ENCODE data around the gene ELAVL4.

ELAVL4 gene

DNA sequence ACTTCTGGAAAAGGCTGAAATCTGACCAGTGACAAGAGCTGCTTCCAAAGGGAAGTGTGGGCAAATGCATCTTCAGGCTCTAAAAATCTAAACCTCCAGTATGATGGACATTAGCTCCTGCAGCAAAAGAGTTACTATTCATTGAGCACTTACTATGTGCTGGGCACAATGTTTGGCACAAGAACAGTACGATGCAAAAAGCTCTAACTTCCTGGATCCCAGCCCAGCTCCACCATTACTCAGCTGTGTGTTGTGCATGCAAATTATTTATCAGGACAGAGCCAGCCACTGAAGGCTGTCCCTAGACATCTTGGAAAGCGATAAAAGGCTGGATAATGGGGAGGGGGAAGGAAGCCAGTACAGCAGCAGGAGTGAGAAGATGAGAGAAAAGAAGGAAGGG, 143.5 kb downstream of the ELAVL4 start:
- DNase-seq (no peak), ATAC-seq (ENCODE audit: insufficient read depth, low read depth) (no peak)
- H2AFZ ChIP-seq (ENCODE audit: low read depth, low read length) = no peak overlapping the region
- no peaks in the 10 kb centered on the region; the same call in 1 of the 2 replicates for H4K20me1 ChIP-seq (ENCODE audit: insufficient read depth, low read length)
- no peak overlapping the region for H3K4me3 ChIP-seq (ENCODE audit: low read depth in 1 of 2, low read length in 2 of 2)
- no peaks in the 10 kb centered on the region for H3K9me3 ChIP-seq (ENCODE audit: insufficient read depth, low read length, severe bottlenecking)
- H3K27me3 ChIP-seq (ENCODE audit: insufficient read depth, low read length, poor library complexity) = no peaks in the 10 kb centered on the region
- TF ChIP-seq, protein P1, sequence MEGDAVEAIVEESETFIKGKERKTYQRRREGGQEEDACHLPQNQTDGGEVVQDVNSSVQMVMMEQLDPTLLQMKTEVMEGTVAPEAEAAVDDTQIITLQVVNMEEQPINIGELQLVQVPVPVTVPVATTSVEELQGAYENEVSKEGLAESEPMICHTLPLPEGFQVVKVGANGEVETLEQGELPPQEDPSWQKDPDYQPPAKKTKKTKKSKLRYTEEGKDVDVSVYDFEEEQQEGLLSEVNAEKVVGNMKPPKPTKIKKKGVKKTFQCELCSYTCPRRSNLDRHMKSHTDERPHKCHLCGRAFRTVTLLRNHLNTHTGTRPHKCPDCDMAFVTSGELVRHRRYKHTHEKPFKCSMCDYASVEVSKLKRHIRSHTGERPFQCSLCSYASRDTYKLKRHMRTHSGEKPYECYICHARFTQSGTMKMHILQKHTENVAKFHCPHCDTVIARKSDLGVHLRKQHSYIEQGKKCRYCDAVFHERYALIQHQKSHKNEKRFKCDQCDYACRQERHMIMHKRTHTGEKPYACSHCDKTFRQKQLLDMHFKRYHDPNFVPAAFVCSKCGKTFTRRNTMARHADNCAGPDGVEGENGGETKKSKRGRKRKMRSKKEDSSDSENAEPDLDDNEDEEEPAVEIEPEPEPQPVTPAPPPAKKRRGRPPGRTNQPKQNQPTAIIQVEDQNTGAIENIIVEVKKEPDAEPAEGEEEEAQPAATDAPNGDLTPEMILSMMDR (IDR thresholded peaks at IDR 0.05; ENCODE audit: borderline replicate concordance, extremely low read depth, low read length, poor library complexity, severe bottlenecking) = no peak
- no peak for TF ChIP-seq EZH2 (IDR thresholded peaks at IDR 0.05; ENCODE audit: borderline replicate concordance, low read depth, low read length, severe bottlenecking)
- no peak overlapping the region for H3K27ac ChIP-seq (ENCODE audit: low read length)
- no peaks in the 10 kb centered on the region for H3K79me2 ChIP-seq (ENCODE audit: insufficient read depth, low read length)
- no peak overlapping the region for H3K9ac ChIP-seq (ENCODE audit: low read depth, low read length)
- H3K4me2 ChIP-seq (ENCODE audit: insufficient read depth, low read length) = no peak overlapping the region
- no peaks in the 10 kb centered on the region for H3K36me3 ChIP-seq (ENCODE audit: insufficient read depth, low read length)
- no peaks in the 10 kb centered on the region for H3K4me1 ChIP-seq (ENCODE audit: insufficient read depth, low read length)
